ENCODE results near the gene NEURL3. TPM values are rescaled to one million over a fixed set of nuclear protein-coding genes. Genes with fewer than 3 reads are reported as not detected.

Gene NEURL3
- total and polyA plus RNA-seq, 9 of the 15 experiments (the other 6 are each of a cell fraction or from before 2014, with no cell fraction given), result not detected

GRCh38 chr2:96529376-96530143, 24.4 kb upstream of the NEURL3 start (continued):
- TF ChIP-seq NKRF (IDR thresholded peaks at IDR 0.05; ENCODE audit: borderline replicate concordance) (no peak), TFAM (CRISPR knock-in tag; conservative IDR thresholded peaks at IDR 0.05) (no peak), SOX6 (IDR thresholded peaks at IDR 0.05) (no peak), PTTG1 (tag; IDR thresholded peaks at IDR 0.05; ENCODE audit: low read depth) (no peak)

- intact Hi-C loops (cut with micrococcal nuclease), result no loop called here
- Histone ChIP-seq H3K4me2 (ENCODE audit: insufficient read depth, low read length) (no peak overlapping the region), H3K9me1 (ENCODE audit: control insufficient read depth, insufficient read depth, low read length) (no peaks in the 10 kb centered on the region), H3K9ac (ENCODE audit: insufficient read depth in 1 of 2, low read depth in 2 of 2, low read length in 2 of 2) (no peak overlapping the region; a peak in 1 of 4 replicates), H3K9me3 (replicated peaks; ENCODE audit: control insufficient read depth, insufficient read depth, low read depth, low read length) (no peaks in the 10 kb centered on the region), H3K27ac (ENCODE audit: extremely low read depth, low read depth, low read length) (no peak overlapping the region), H3K27me3 (ENCODE audit: control insufficient read depth in 2 of 2, insufficient read depth in 2 of 2, low read length in 2 of 2) (peaks cover 2 to 45% of the 10 kb centered on the region in 2 experiments; a peak in 4 of 5 replicates), H3K79me2 (ENCODE audit: control insufficient read depth, insufficient read depth, low read length) (no peaks in the 10 kb centered on the region), H3K4me3 (no peak overlapping the region), H3K4me1 (replicated peaks in 1 of 2; ENCODE audit: control insufficient read depth in 2 of 2, insufficient read depth in 2 of 2, low read length in 2 of 2) (peaks cover 10 to 18% of the 10 kb centered on the region in 2 experiments), H4K20me1 (replicated peaks; ENCODE audit: control insufficient read depth, insufficient read depth, low read length) (no peaks in the 10 kb centered on the region), H3K36me3 (ENCODE audit: control insufficient read depth, insufficient read depth, low read length) (no peaks in the 10 kb centered on the region), H2AFZ (ENCODE audit: low read depth, low read length) (no peak overlapping the region)
- TF ChIP-seq FOXP1 (CRISPR knock-in tag; IDR thresholded peaks at IDR 0.05), result 0 out of 2 replicates have a peak, but pooled peaks have one; percentile 36
- 0 out of 2 replicates have a peak, but pooled peaks have one; percentile 17 for TF ChIP-seq MAX (CRISPR knock-in tag; IDR thresholded peaks at IDR 0.05)
- no peak for TF ChIP-seq MCM7 (IDR thresholded peaks at IDR 0.05)
- TF ChIP-seq ZNF133 (CRISPR knock-in tag; IDR thresholded peaks at IDR 0.05), result no peak
- POLR2A ChIA-PET, result no interaction called here
- WGBS (ENCODE audit: insufficient coverage, low coverage, missing lambda C conversion rate), result 20% methylated on average over 7 of the region's 8 CpGs
- in situ Hi-C loops (cut with MboI), result no loop called here
- FAIRE-seq (no peak), ATAC-seq (0 out of 3 replicates have a peak, but pooled peaks have one; percentile 9), DNase-seq (ENCODE audit: extremely low read depth in 1 of 4, low spot score in 3 of 4) (peak in 3 of 4 experiments; percentile 25 to 39 (median 34))
- BruUV-seq (replicated peaks), result no TSS peak
- CTCF ChIA-PET (ENCODE audit: low intra/inter-chr PET ratio), result no interaction called here
Observed at GRCh38 chr2:96528700-96529375, 23.7 kb upstream of the NEURL3 start.

All from K562 (cell line).